ENCODE measurements around the gene CDYL.

The CDYL gene

GRCh38 chr6:4958624-4959023, 182.4 kb downstream of the CDYL start:
- no peaks in the 10 kb centered on the region for H3K4me1 ChIP-seq (ENCODE audit: control insufficient read depth, low read length)
- TF ChIP-seq EZH2phosphoT487 (IDR thresholded peaks at IDR 0.05; ENCODE audit: borderline replicate concordance, low read length) (no peak), CTCF (IDR thresholded peaks at IDR 0.05; ENCODE audit: low read depth, low read length, poor library complexity, severe bottlenecking) (no peak)
- H3K27ac ChIP-seq (ENCODE audit: low read depth, low read length), result no peak overlapping the region
- H3K9me2 ChIP-seq (replicated peaks; ENCODE audit: control insufficient read depth, low read length), result no peaks in the 10 kb centered on the region
- no peaks in the 10 kb centered on the region for H3F3A ChIP-seq (ENCODE audit: control insufficient read depth, insufficient read depth)
- H3K36me3 ChIP-seq (ENCODE audit: control insufficient read depth, low read length), result no peaks in the 10 kb centered on the region; the same call in 1 of the 2 replicates
- no peaks in the 10 kb centered on the region for H3K79me2 ChIP-seq (ENCODE audit: control insufficient read depth, low read length)
- H3K4me2 ChIP-seq (ENCODE audit: low read length), result no peak overlapping the region
- H3K27me3 ChIP-seq (ENCODE audit: control insufficient read depth, low read length), result peaks cover 4% of the 10 kb centered on the region; the same call in 1 of the 2 replicates
- H3K9me3 ChIP-seq (ENCODE audit: control insufficient read depth, insufficient read depth, low read length), result no peaks in the 10 kb centered on the region
- H3K4me3 ChIP-seq (ENCODE audit: low read length), result no peak overlapping the region
- no peaks in the 10 kb centered on the region for H4K20me1 ChIP-seq (ENCODE audit: control insufficient read depth, insufficient read depth, low read depth, low read length)

- no peak overlapping the region for H3K4me3 ChIP-seq (ENCODE audit: low read length)
- no peak overlapping the region for H3K4me2 ChIP-seq (ENCODE audit: low read length)
- H3K9me3 ChIP-seq (ENCODE audit: control insufficient read depth, insufficient read depth, low read length), result no peaks in the 10 kb centered on the region
- no peaks in the 10 kb centered on the region for H3K9me2 ChIP-seq (replicated peaks; ENCODE audit: control insufficient read depth, low read length)
- no peaks in the 10 kb centered on the region for H4K20me1 ChIP-seq (ENCODE audit: control insufficient read depth, insufficient read depth, low read depth, low read length)
- no peaks in the 10 kb centered on the region for H3K79me2 ChIP-seq (ENCODE audit: control insufficient read depth, low read length)
- no peaks in the 10 kb centered on the region for H3K4me1 ChIP-seq (ENCODE audit: control insufficient read depth, low read length)
- H3F3A ChIP-seq (ENCODE audit: control insufficient read depth, insufficient read depth), result no peaks in the 10 kb centered on the region
- H3K27me3 ChIP-seq (ENCODE audit: control insufficient read depth, low read length), result peaks cover 4% of the 10 kb centered on the region; the same call in 1 of the 2 replicates
- TF ChIP-seq CTCF (IDR thresholded peaks at IDR 0.05; ENCODE audit: low read depth, low read length, poor library complexity, severe bottlenecking), result no peak
- no peak for TF ChIP-seq EZH2phosphoT487 (IDR thresholded peaks at IDR 0.05; ENCODE audit: borderline replicate concordance, low read length)
- H3K36me3 ChIP-seq (ENCODE audit: control insufficient read depth, low read length), result no peaks in the 10 kb centered on the region
- H3K27ac ChIP-seq (ENCODE audit: low read depth, low read length), result no peak overlapping the region
These were observed 185.3 kb downstream of the CDYL start for GRCh38 chr6:4961322-4962168.

- Histone ChIP-seq H3K27ac (ENCODE audit: low read depth, low read length) (no peak overlapping the region), H3K4me3 (ENCODE audit: low read length) (no peak overlapping the region)
- TF ChIP-seq EZH2phosphoT487 (IDR thresholded peaks at IDR 0.05; ENCODE audit: borderline replicate concordance, low read length), result no peak
- no peak for TF ChIP-seq CTCF (IDR thresholded peaks at IDR 0.05; ENCODE audit: low read depth, low read length, poor library complexity, severe bottlenecking)
These were observed 186.7 kb downstream of the CDYL start for GRCh38 chr6:4962905-4963304.

More at GRCh38 chr6:4962905-4963304, 186.7 kb downstream of the CDYL start:
- Histone ChIP-seq H3K9me2 (replicated peaks; ENCODE audit: control insufficient read depth, low read length) (no peaks in the 10 kb centered on the region), H3K79me2 (ENCODE audit: control insufficient read depth, low read length) (no peaks in the 10 kb centered on the region), H3F3A (ENCODE audit: control insufficient read depth, insufficient read depth) (no peaks in the 10 kb centered on the region), H3K9me3 (ENCODE audit: control insufficient read depth, insufficient read depth, low read length) (no peaks in the 10 kb centered on the region), H3K27me3 (ENCODE audit: control insufficient read depth, low read length) (peaks cover 4% of the 10 kb centered on the region; the same call in 1 of the 2 replicates), H4K20me1 (ENCODE audit: control insufficient read depth, insufficient read depth, low read depth, low read length) (no peaks in the 10 kb centered on the region), H3K4me1 (ENCODE audit: control insufficient read depth, low read length) (no peaks in the 10 kb centered on the region), H3K36me3 (ENCODE audit: control insufficient read depth, low read length) (no peaks in the 10 kb centered on the region), H3K4me2 (ENCODE audit: low read length) (no peak overlapping the region)

Measured in DOHH2 (cell line).